ENCODE results near the gene OAS2. TPM values are rescaled to one million over a fixed set of nuclear protein-coding genes. Genes with fewer than 3 reads are reported as not detected.

Gene OAS2
- total and polyA plus RNA-seq, 2 of the 4 experiments (the other 2 are of a cell fraction) = under 0.01 TPM; not detected in 1

DNA sequence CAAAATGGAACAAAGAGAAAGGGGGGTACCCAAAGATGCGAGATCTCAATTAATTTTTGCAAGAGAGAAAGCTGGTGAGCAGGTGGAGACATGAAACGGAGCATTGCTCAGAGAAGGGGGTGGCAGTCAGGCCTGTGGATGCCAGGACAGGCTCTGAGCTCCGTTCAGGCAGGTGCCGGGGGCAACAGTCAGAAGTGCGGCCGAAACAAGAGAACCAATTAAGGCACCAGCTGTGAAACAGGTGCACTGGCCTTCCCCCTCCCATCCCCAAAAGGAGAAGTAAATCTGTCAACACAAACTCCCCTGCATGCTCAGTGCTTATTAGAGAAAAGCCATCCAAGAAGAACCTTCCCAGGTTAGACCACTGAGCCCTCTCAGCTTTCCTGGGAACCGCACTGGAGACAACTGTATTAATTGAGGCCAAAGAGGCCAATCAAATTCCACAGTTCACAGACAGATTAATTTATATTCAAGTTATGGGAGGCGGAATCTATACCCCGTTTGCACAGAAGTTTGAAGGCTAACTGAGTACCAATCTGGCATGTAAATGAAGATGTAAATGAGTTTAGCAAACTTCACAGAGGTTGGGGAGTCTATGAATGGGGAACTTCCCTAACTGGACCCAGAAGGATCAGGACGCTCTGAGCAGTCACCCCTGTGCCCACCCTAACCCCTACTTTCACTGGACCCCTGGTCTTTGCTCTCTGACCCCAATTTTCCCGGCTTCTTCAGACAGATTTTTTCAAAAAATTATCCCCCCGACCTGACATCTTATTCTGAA is 20.9 kb downstream of the OAS2 start (continued):
- no peak for TF ChIP-seq BHLHE40 (IDR thresholded peaks at IDR 0.05; ENCODE audit: low read depth, low read length)

DNA sequence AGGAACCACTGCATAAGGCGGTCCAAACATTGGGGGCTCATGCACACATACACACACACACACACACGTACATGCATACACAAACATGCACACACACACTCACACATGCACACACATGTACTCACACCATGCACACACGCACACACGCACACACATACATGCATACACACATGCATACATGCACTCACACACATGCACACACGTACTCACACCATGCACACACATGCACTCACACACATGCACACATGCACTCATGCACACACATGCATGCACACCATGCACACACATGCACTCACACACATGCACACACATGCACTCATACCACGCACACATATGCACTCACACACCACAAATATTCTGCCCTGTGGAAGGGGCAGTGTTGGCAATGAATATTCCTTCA is 22.1 kb downstream of the OAS2 start:
- no peak overlapping the region for H4K5ac ChIP-seq (ENCODE audit: low read depth, low read length)
- H4K20me1 ChIP-seq (ENCODE audit: insufficient read depth, low read length) = no peaks in the 10 kb centered on the region
- no peak overlapping the region for H3K9ac ChIP-seq (ENCODE audit: low read depth, low read length)
- POLR2A ChIA-PET (ENCODE audit: unreplicated experiment) = no interaction called here
- no peak overlapping the region for H2BK15ac ChIP-seq (ENCODE audit: low read depth, low read length)
- no peaks in the 10 kb centered on the region for H3K9me3 ChIP-seq (ENCODE audit: control insufficient read depth, insufficient read depth, low read length)
- no peak overlapping the region for H3K4me2 ChIP-seq (ENCODE audit: low read depth, low read length)
- CTCF ChIA-PET = no interaction called here
- WGBS, 2 experiments (ENCODE audit: extremely low coverage in 2 of 2, insufficient read length in 1 of 2) = 61% methylated on average over 4 of the region's 6 CpGs; no CpG with 5 or more reads in 1 of the 2 experiments
- no peak overlapping the region for H4K8ac ChIP-seq (ENCODE audit: low read depth in 2 of 2, low read length in 2 of 2)
- no peak overlapping the region for H2BK5ac ChIP-seq (ENCODE audit: low read depth, low read length, poor library complexity, severe bottlenecking)
- no peak overlapping the region for H3K4me3 ChIP-seq (ENCODE audit: insufficient read depth, low read depth, low read length)
- no peaks in the 10 kb centered on the region for H3K4me1 ChIP-seq (ENCODE audit: control insufficient read depth, insufficient read depth, low read length)
- no peaks in the 10 kb centered on the region; the same call in 1 of the 2 replicates for H3K27me3 ChIP-seq (ENCODE audit: control insufficient read depth, insufficient read depth, low read length)
- H2AFZ ChIP-seq (replicated peaks; ENCODE audit: low read length, poor library complexity) = no peak overlapping the region
- H2BK20ac ChIP-seq (ENCODE audit: low read depth, low read length) = no peak overlapping the region
- in situ Hi-C loops (cut with MboI; ENCODE audit: low sequenced_read_pairs) (no loop called here), dilution Hi-C loops (cut with HindIII; ENCODE audit: low sequenced_read_pairs, unreplicated experiment) (no loop called here), intact Hi-C loops (cut with micrococcal nuclease) (no loop called here)
- no peak overlapping the region for H2AK9ac ChIP-seq (replicated peaks; ENCODE audit: low read depth, low read length, poor library complexity)
- no peak overlapping the region for H3K18ac ChIP-seq (ENCODE audit: low read depth, low read length)
- no peak for DNase-seq
- no peak overlapping the region for H2AK5ac ChIP-seq (ENCODE audit: low read depth, low read length)
- no peaks in the 10 kb centered on the region for H3K79me1 ChIP-seq (ENCODE audit: low read depth in 1 of 2, low read length in 2 of 2)
- no peak overlapping the region for H3K14ac ChIP-seq (replicated peaks; ENCODE audit: low read depth, low read length)
- no peak overlapping the region for H3K27ac ChIP-seq (ENCODE audit: insufficient read depth, low read length)
- H3K36me3 ChIP-seq (ENCODE audit: control insufficient read depth, insufficient read depth, low read length) = no peaks in the 10 kb centered on the region
- no peak overlapping the region for H3K23ac ChIP-seq (ENCODE audit: low read depth, low read length)
- H3K9me1 ChIP-seq (ENCODE audit: insufficient read depth, low read length) = peaks cover 3% of the 10 kb centered on the region; the same call in 1 of the 2 replicates
- no peak overlapping the region for H2BK120ac ChIP-seq (ENCODE audit: low read depth, low read length)
- no peak overlapping the region for H3K56ac ChIP-seq (ENCODE audit: extremely low read depth, insufficient read depth, low read length)
- BruUV-seq (replicated peaks) = no TSS peak
- ATAC-seq (ENCODE audit: low read depth) = no peak
- H4K91ac ChIP-seq (ENCODE audit: insufficient read depth, low read depth, low read length) = no peak overlapping the region
- no peak overlapping the region for H3K4ac ChIP-seq (ENCODE audit: low read depth, low read length)
- TF ChIP-seq MAFK (IDR thresholded peaks at IDR 0.05; ENCODE audit: low read depth, low read length) = no peak
- TF ChIP-seq RFX5 (IDR thresholded peaks at IDR 0.05; ENCODE audit: low read depth, low read length) = no peak
- no peak for TF ChIP-seq RAD21 (IDR thresholded peaks at IDR 0.05; ENCODE audit: low read length)
- no peak for TF ChIP-seq NFE2L2 (IDR thresholded peaks at IDR 0.05; ENCODE audit: low read depth, low read length)
- no peak for TF ChIP-seq POLR2A (IDR thresholded peaks at IDR 0.05; ENCODE audit: low read depth, low read length)
- TF ChIP-seq SMC3 (IDR thresholded peaks at IDR 0.05; ENCODE audit: low read depth, low read length) = no peak
- TF ChIP-seq, protein P1, sequence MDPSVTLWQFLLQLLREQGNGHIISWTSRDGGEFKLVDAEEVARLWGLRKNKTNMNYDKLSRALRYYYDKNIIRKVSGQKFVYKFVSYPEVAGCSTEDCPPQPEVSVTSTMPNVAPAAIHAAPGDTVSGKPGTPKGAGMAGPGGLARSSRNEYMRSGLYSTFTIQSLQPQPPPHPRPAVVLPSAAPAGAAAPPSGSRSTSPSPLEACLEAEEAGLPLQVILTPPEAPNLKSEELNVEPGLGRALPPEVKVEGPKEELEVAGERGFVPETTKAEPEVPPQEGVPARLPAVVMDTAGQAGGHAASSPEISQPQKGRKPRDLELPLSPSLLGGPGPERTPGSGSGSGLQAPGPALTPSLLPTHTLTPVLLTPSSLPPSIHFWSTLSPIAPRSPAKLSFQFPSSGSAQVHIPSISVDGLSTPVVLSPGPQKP (IDR thresholded peaks at IDR 0.05; ENCODE audit: borderline replicate concordance, low read depth, low read length) = no peak
- no peak for TF ChIP-seq RCOR1 (IDR thresholded peaks at IDR 0.05; ENCODE audit: insufficient replicate concordance, low read length)
- no peak for TF ChIP-seq MXI1 (IDR thresholded peaks at IDR 0.05; ENCODE audit: borderline replicate concordance, low read depth, low read length)
- no peak for TF ChIP-seq MAZ (IDR thresholded peaks at IDR 0.05; ENCODE audit: borderline replicate concordance, low read depth, low read length)
- TF ChIP-seq FOS (IDR thresholded peaks at IDR 0.05; ENCODE audit: low read depth, low read length) = no peak
- no peak for TF ChIP-seq BHLHE40 (IDR thresholded peaks at IDR 0.05; ENCODE audit: low read depth, low read length)
- TF ChIP-seq CEBPB (IDR thresholded peaks at IDR 0.05; ENCODE audit: low read depth, low read length) = no peak
- TF ChIP-seq, protein P2, sequence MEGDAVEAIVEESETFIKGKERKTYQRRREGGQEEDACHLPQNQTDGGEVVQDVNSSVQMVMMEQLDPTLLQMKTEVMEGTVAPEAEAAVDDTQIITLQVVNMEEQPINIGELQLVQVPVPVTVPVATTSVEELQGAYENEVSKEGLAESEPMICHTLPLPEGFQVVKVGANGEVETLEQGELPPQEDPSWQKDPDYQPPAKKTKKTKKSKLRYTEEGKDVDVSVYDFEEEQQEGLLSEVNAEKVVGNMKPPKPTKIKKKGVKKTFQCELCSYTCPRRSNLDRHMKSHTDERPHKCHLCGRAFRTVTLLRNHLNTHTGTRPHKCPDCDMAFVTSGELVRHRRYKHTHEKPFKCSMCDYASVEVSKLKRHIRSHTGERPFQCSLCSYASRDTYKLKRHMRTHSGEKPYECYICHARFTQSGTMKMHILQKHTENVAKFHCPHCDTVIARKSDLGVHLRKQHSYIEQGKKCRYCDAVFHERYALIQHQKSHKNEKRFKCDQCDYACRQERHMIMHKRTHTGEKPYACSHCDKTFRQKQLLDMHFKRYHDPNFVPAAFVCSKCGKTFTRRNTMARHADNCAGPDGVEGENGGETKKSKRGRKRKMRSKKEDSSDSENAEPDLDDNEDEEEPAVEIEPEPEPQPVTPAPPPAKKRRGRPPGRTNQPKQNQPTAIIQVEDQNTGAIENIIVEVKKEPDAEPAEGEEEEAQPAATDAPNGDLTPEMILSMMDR (conservative IDR thresholded peaks at IDR 0.05; ENCODE audit: low read depth, low read length) = no peak
